GM21381 (cell line): Measurements from ENCODE around the gene TPM2.
A peak's percentile ranks its signal among the peaks of the same experiment; 100 is the strongest.

Source experiments
- ATAC-seq: cut with Tn5 transposase; IDR thresholded peaks from one replicate; pipeline ENCODE4 v1.9.1; 2021; ENCODE audit warnings: mild to moderate bottlenecking, moderate library complexity; ENCODE audit not compliant: unreplicated experiment

Gene TPM2

GRCh38 chr9:35718721-35719511 is 29.2 kb upstream of the TPM2 start:
- ATAC-seq = no peak

- ATAC-seq = no peak
Observed at GRCh38 chr9:35717132-35717870, 27.6 kb upstream of the TPM2 start.

- ATAC-seq = no peak
Observed at GRCh38 chr9:35716230-35716629, 26.5 kb upstream of the TPM2 start.

- no peak for ATAC-seq
Observed at GRCh38 chr9:35714579-35715252, 25.0 kb upstream of the TPM2 start.

GRCh38 chr9:35714123-35714522 is 24.4 kb upstream of the TPM2 start:
- ATAC-seq = no peak

- no peak for ATAC-seq
Observed at GRCh38 chr9:35713578-35713977, 23.9 kb upstream of the TPM2 start.

GRCh38 chr9:35712762-35713400 is 23.2 kb upstream of the TPM2 start:
- no peak for ATAC-seq

GRCh38 chr9:35711501-35712428 is 22.0 kb upstream of the TPM2 start:
- peak; percentile 66 for ATAC-seq

- no peak for ATAC-seq
Observed at GRCh38 chr9:35710818-35711500, 21.2 kb upstream of the TPM2 start.

- no peak for ATAC-seq
Observed at GRCh38 chr9:35708146-35708545, 18.4 kb upstream of the TPM2 start.

- no peak for ATAC-seq
Observed at GRCh38 chr9:35706951-35707350, 17.2 kb upstream of the TPM2 start.

- ATAC-seq = no peak
Observed at GRCh38 chr9:35705836-35706430, 16.2 kb upstream of the TPM2 start.

GRCh38 chr9:35705372-35705771 is 15.6 kb upstream of the TPM2 start:
- ATAC-seq = no peak

- no peak for ATAC-seq
Observed at GRCh38 chr9:35703906-35704672, 14.4 kb upstream of the TPM2 start.

- no peak for ATAC-seq
Observed at GRCh38 chr9:35702696-35703095, 13.0 kb upstream of the TPM2 start.

- ATAC-seq = no peak
Observed at GRCh38 chr9:35700942-35701341, 11.2 kb upstream of the TPM2 start.

- no peak for ATAC-seq
Observed at GRCh38 chr9:35700031-35700430, 10.3 kb upstream of the TPM2 start.

- no peak for ATAC-seq
Observed at GRCh38 chr9:35698231-35698630, 8.5 kb upstream of the TPM2 start.

GRCh38 chr9:35697486-35697885 is 7.8 kb upstream of the TPM2 start:
- no peak for ATAC-seq
